Measurements from ENCODE around the gene CCND1. TPM values are rescaled to one million over a fixed set of nuclear protein-coding genes. Genes with fewer than 3 reads are reported as not detected.

The CCND1 gene
- total RNA-seq, 1 experiment from 2014 or later = 331 TPM

DNA sequence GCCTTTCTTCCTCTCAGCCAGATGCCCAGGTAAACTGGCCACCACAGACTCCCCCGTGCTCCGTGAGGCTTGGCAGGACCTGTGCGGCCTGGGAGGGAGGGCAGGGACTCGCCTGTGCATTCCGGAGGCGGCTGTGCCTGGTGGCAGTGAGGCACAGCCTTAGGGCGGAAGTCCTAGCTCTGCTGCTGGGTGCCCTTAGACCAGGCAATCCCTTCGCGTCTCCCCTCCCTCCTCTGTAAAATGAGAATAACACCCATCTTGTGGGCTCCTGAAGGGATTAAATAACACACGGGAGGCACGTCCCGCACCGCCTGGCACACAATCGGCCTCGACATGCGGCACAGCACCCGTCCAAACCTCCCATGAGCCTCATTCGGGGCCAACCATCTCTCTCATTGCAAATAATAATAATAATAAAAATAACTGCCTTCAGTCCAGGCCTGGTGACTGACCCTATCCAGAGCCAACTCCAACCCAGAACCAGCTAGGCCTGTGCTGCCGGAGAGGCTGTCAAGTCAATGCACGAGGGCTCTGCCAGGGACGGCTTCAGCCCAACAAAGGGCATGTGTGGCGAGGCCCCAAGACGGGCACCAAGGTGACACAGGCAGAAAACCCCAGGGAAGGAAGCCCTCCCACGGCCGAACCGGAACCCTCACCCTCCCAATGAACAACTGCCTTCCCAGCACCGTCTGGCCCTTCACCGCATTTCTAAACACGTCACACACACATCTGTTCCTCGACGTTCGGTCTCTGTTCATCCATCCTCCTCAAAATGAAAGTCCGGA, 26.0 kb downstream of the CCND1 start:
- TF ChIP-seq, protein P1, sequence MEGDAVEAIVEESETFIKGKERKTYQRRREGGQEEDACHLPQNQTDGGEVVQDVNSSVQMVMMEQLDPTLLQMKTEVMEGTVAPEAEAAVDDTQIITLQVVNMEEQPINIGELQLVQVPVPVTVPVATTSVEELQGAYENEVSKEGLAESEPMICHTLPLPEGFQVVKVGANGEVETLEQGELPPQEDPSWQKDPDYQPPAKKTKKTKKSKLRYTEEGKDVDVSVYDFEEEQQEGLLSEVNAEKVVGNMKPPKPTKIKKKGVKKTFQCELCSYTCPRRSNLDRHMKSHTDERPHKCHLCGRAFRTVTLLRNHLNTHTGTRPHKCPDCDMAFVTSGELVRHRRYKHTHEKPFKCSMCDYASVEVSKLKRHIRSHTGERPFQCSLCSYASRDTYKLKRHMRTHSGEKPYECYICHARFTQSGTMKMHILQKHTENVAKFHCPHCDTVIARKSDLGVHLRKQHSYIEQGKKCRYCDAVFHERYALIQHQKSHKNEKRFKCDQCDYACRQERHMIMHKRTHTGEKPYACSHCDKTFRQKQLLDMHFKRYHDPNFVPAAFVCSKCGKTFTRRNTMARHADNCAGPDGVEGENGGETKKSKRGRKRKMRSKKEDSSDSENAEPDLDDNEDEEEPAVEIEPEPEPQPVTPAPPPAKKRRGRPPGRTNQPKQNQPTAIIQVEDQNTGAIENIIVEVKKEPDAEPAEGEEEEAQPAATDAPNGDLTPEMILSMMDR (IDR thresholded peaks at IDR 0.05; ENCODE audit: insufficient read depth in 1 of 2, low read depth in 1 of 2, low read length in 1 of 2, severe bottlenecking in 1 of 2, unreplicated experiment in 1 of 2) = no peak
- CTCF ChIA-PET = interaction anchor here (0.9 kb wide), 1 partner anchor 8 kb away, joined by 4 read pairs; the partner anchor contains the start of gene LTO1
- DNase-seq = no peak
- POLR2A ChIA-PET = interaction anchor here (0.6 kb wide), 1 partner anchor 797 kb away, joined by 3 read pairs; no protein-coding TSS in a partner anchor
- no peaks in the 10 kb centered on the region for H3K27me3 Mint-ChIP-seq (ENCODE audit: insufficient read depth, unreplicated experiment)
- H3K4me1 ChIP-seq = peaks cover 9% of the 10 kb centered on the region
- no TSS peak for BruUV-seq (replicated peaks)
- H3K36me3 ChIP-seq (ENCODE audit: control insufficient read depth, insufficient read depth, low read length) = peaks cover 10% of the 10 kb centered on the region
- H3K4me1 Mint-ChIP-seq (ENCODE audit: low read depth, unreplicated experiment) = peaks cover 17% of the 10 kb centered on the region
- H3K4me3 ChIP-seq (ENCODE audit: low read depth, low read length) = no peak overlapping the region
- no peaks in the 10 kb centered on the region for H3K27me3 ChIP-seq (replicated peaks; ENCODE audit: control insufficient read depth, insufficient read depth, low read length)
- no peaks in the 10 kb centered on the region for H3K9me3 Mint-ChIP-seq (ENCODE audit: unreplicated experiment)
- peak overlapping the region; percentile 34 for H3K27ac Mint-ChIP-seq (ENCODE audit: unreplicated experiment)
- H3K36me3 Mint-ChIP-seq (ENCODE audit: insufficient read depth, unreplicated experiment) = peaks cover 78% of the 10 kb centered on the region
- no peak overlapping the region for H3K4me3 Mint-ChIP-seq (ENCODE audit: unreplicated experiment)
- H3K9me3 ChIP-seq = no peaks in the 10 kb centered on the region
- intact Hi-C loops (cut with micrococcal nuclease; ENCODE audit: unreplicated experiment) = no loop called here

DNA sequence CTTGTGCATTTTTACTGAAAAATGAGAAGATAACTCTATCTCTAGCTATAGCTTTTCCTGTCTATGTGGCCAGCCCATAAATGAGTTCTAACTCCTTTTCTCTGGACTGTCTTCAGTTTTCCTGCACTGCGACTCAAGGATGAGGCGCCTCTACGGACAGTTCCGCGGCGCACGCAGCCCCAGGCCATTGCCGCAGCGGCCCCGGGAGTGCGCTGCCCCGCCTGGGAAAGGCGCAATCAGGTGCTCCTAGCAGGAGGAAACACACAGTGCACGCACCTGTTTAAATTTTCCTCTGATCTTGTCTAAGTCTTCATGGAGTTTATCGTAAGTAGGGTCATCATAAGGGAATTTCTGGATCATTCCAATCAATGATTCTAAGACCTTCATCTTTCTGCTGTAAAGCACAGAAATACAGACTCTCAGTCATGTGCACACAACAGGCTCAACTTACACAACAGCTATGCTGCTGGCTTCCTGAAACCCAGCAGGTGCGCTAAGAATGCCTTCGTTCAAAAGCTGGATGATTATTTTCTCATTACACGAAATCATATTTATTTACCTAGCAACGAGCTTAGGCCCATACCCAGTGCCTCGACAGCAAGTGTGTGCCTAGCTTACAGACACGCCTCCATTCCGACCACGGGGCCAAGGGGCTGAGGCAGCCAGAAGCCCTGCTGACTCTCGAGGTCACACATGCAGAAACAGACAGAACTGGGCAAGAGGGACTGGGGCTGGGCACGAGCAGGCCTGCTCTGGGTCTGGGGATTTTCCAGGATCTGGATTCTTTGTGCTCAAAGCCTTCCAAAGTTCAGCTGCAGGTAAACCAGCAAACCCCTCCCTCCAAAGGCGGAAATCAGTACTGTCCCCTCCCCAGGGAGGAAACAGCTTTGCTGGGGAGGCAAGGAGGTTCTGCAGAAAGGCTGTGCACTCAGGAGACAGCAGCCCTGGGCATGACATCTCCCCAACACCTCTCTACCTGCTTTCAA, 27.0 kb downstream of the CCND1 start:
- intact Hi-C loops (cut with micrococcal nuclease; ENCODE audit: unreplicated experiment) = no loop called here
- Histone ChIP-seq H3K4me3 (ENCODE audit: low read depth, low read length) (no peak overlapping the region), H3K9me3 (no peaks in the 10 kb centered on the region), H3K4me1 (peaks cover 9% of the 10 kb centered on the region), H3K36me3 (ENCODE audit: control insufficient read depth, insufficient read depth, low read length) (peaks cover 10% of the 10 kb centered on the region), H3K27me3 (replicated peaks; ENCODE audit: control insufficient read depth, insufficient read depth, low read length) (no peaks in the 10 kb centered on the region)
- Mint-ChIP-seq H3K4me1 (ENCODE audit: low read depth, unreplicated experiment) (peaks cover 17% of the 10 kb centered on the region), H3K9me3 (ENCODE audit: unreplicated experiment) (no peaks in the 10 kb centered on the region), H3K36me3 (ENCODE audit: insufficient read depth, unreplicated experiment) (peaks cover 86% of the 10 kb centered on the region), H3K4me3 (ENCODE audit: unreplicated experiment) (no peak overlapping the region), H3K27me3 (ENCODE audit: insufficient read depth, unreplicated experiment) (no peaks in the 10 kb centered on the region), H3K27ac (ENCODE audit: unreplicated experiment) (peak overlapping the region; percentile 34)
- ChIA-PET CTCF (interaction anchor here (0.6 to 4.7 kb wide), 4 partner anchors 10 to 46 kb away, joined by 3 to 44 read pairs (median 4); no protein-coding TSS in a partner anchor), POLR2A (interaction anchor here (0.7 kb wide), 1 partner anchor 9 kb away, joined by 4 read pairs; no protein-coding TSS in a partner anchor)
- DNase-seq = peak; percentile 60 to 66
- TF ChIP-seq, protein P1 (IDR thresholded peaks at IDR 0.05; ENCODE audit: insufficient read depth in 1 of 2, low read depth in 1 of 2, low read length in 1 of 2, severe bottlenecking in 1 of 2, unreplicated experiment in 1 of 2) = no peak
- BruUV-seq (replicated peaks) = no TSS peak

DNA sequence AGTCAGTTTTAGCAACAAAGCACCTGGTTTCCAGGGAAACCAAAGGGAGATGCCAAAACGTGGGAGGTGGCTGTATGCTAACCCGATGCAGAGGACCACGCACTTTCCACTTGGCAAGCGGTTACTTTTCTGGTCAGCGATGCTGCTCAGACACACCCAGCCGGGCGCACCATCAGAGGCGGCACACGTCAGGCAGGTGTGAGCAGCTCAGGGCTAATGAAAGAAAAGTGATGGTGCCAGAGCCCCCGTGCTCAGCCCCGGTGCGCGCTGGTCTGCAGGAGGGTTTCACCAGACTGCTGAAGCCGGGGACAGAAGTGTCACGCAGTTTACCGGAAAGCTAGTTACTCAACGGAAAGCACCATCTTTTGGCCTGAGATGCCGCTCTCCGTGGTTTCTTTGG, 28.5 kb downstream of the CCND1 start:
- Mint-ChIP-seq H3K36me3 (ENCODE audit: insufficient read depth, unreplicated experiment) (peaks cover 95% of the 10 kb centered on the region), H3K27me3 (ENCODE audit: insufficient read depth, unreplicated experiment) (no peaks in the 10 kb centered on the region), H3K4me3 (ENCODE audit: unreplicated experiment) (no peak overlapping the region), H3K9me3 (ENCODE audit: unreplicated experiment) (no peaks in the 10 kb centered on the region), H3K27ac (ENCODE audit: unreplicated experiment) (no peak overlapping the region), H3K4me1 (ENCODE audit: low read depth, unreplicated experiment) (peaks cover 17% of the 10 kb centered on the region)
- Histone ChIP-seq H3K36me3 (ENCODE audit: control insufficient read depth, insufficient read depth, low read length) (peaks cover 10% of the 10 kb centered on the region), H3K4me1 (peaks cover 15% of the 10 kb centered on the region), H3K27me3 (replicated peaks; ENCODE audit: control insufficient read depth, insufficient read depth, low read length) (no peaks in the 10 kb centered on the region), H3K4me3 (ENCODE audit: low read depth, low read length) (no peak overlapping the region), H3K9me3 (no peaks in the 10 kb centered on the region)
- BruUV-seq (replicated peaks) = no TSS peak
- POLR2A ChIA-PET = no interaction called here
- CTCF ChIA-PET = interaction anchor here (0.6 to 4.7 kb wide), 7 partner anchors 8 to 1000 kb away, joined by 3 to 44 read pairs (median 6); no protein-coding TSS in a partner anchor
- peak in 1 of 2 experiments; percentile 35 for DNase-seq
- intact Hi-C loops (cut with micrococcal nuclease; ENCODE audit: unreplicated experiment) = no loop called here
- TF ChIP-seq, protein P1 (IDR thresholded peaks at IDR 0.05; ENCODE audit: insufficient read depth in 1 of 2, low read depth in 1 of 2, low read length in 1 of 2, severe bottlenecking in 1 of 2, unreplicated experiment in 1 of 2) = peak in 1 of 2 experiments; percentile 0
